Measurements from ENCODE around the gene SDC1.
A peak's percentile ranks its signal among the peaks of the same experiment; 100 is the strongest.
"Not testable (repeated sequence)": the region's sequence is repeated elsewhere in the genome, so short reads cannot be mapped to it uniquely, and the experiment has no call there.

The SDC1 gene

GRCh38 chr2:20196053-20196656 lies 28.8 kb downstream of the SDC1 start:
- H3K27ac ChIP-seq (ENCODE audit: low read length) = no peak overlapping the region
- WGBS (ENCODE audit: insufficient coverage, insufficient read length) = no CpG with 5 or more reads among the region's 7 CpGs
- DNase-seq (ENCODE audit: low read depth, low spot score) = no peak

GRCh38 chr2:20195431-20196033 lies 29.4 kb downstream of the SDC1 start:
- H3K4me1 ChIP-seq (ENCODE audit: control insufficient read depth, insufficient read depth, low read length) = no peaks in the 10 kb centered on the region; the same call in 1 of the 2 replicates
- no peak for DNase-seq (ENCODE audit: low read depth, low spot score)
- no peak overlapping the region for H3K27ac ChIP-seq (ENCODE audit: low read length)
- H3K4me3 ChIP-seq (ENCODE audit: low read length) = no peak overlapping the region
- no peaks in the 10 kb centered on the region for H3K9me3 ChIP-seq (ENCODE audit: control insufficient read depth, insufficient read depth, low read length)
- H3K27me3 ChIP-seq (ENCODE audit: control insufficient read depth, insufficient read depth, low read length) = no peaks in the 10 kb centered on the region
- WGBS (ENCODE audit: insufficient coverage, insufficient read length) = no CpG with 5 or more reads among the region's 12 CpGs
- no peaks in the 10 kb centered on the region for H3K36me3 ChIP-seq (ENCODE audit: control insufficient read depth, insufficient read depth, low read length)

More at GRCh38 chr2:20196053-20196656, 28.8 kb downstream of the SDC1 start:
- Histone ChIP-seq H3K4me3 (ENCODE audit: low read length) (no peak overlapping the region), H3K27me3 (ENCODE audit: control insufficient read depth, insufficient read depth, low read length) (no peaks in the 10 kb centered on the region), H3K9me3 (ENCODE audit: control insufficient read depth, insufficient read depth, low read length) (no peaks in the 10 kb centered on the region), H3K4me1 (ENCODE audit: control insufficient read depth, insufficient read depth, low read length) (no peaks in the 10 kb centered on the region; the same call in 1 of the 2 replicates), H3K36me3 (ENCODE audit: control insufficient read depth, insufficient read depth, low read length) (peaks cover 3% of the 10 kb centered on the region)

GRCh38 chr2:20195016-20195411 lies 29.9 kb downstream of the SDC1 start:
- DNase-seq (ENCODE audit: low read depth, low spot score) = not testable (repeated sequence)
- WGBS (ENCODE audit: insufficient coverage, insufficient read length) = no CpG with 5 or more reads among the region's 8 CpGs

GRCh38 chr2:20194097-20195015 lies 30.6 kb downstream of the SDC1 start:
- Histone ChIP-seq H3K4me1 (ENCODE audit: control insufficient read depth, insufficient read depth, low read length) (no peaks in the 10 kb centered on the region; the same call in 1 of the 2 replicates), H3K36me3 (ENCODE audit: control insufficient read depth, insufficient read depth, low read length) (no peaks in the 10 kb centered on the region), H3K27ac (ENCODE audit: low read length) (no peak overlapping the region), H3K9me3 (ENCODE audit: control insufficient read depth, insufficient read depth, low read length) (no peaks in the 10 kb centered on the region), H3K27me3 (ENCODE audit: control insufficient read depth, insufficient read depth, low read length) (no peaks in the 10 kb centered on the region), H3K4me3 (ENCODE audit: low read length) (no peak overlapping the region)
- no peak for DNase-seq (ENCODE audit: low read depth, low spot score)
- WGBS (ENCODE audit: insufficient coverage, insufficient read length) = no CpG with 5 or more reads among the region's 16 CpGs

More at GRCh38 chr2:20195016-20195411, 29.9 kb downstream of the SDC1 start:
- not testable (repeated sequence) for H3K27ac ChIP-seq (ENCODE audit: low read length); H3K4me1 ChIP-seq (ENCODE audit: control insufficient read depth, insufficient read depth, low read length); H3K36me3 ChIP-seq (ENCODE audit: control insufficient read depth, insufficient read depth, low read length); H3K9me3 ChIP-seq (ENCODE audit: control insufficient read depth, insufficient read depth, low read length); H3K27me3 ChIP-seq (ENCODE audit: control insufficient read depth, insufficient read depth, low read length); H3K4me3 ChIP-seq (ENCODE audit: low read length)

- Histone ChIP-seq H3K9me3 (ENCODE audit: control insufficient read depth, insufficient read depth, low read length) (no peaks in the 10 kb centered on the region), H3K4me3 (ENCODE audit: low read length) (no peak overlapping the region), H3K27ac (ENCODE audit: low read length) (no peak overlapping the region), H3K36me3 (ENCODE audit: control insufficient read depth, insufficient read depth, low read length) (no peaks in the 10 kb centered on the region), H3K27me3 (ENCODE audit: control insufficient read depth, insufficient read depth, low read length) (no peaks in the 10 kb centered on the region), H3K4me1 (ENCODE audit: control insufficient read depth, insufficient read depth, low read length) (peaks cover 3% of the 10 kb centered on the region)
- no peak for DNase-seq (ENCODE audit: low read depth, low spot score)
- whole genome bisulfite sequencing (ENCODE audit: insufficient coverage, insufficient read length) = no CpG with 5 or more reads among the region's 4 CpGs
Observed at GRCh38 chr2:20193185-20193584, 31.7 kb downstream of the SDC1 start.

GRCh38 chr2:20192781-20193180 lies 32.1 kb downstream of the SDC1 start:
- Histone ChIP-seq H3K27ac (ENCODE audit: low read length) (no peak overlapping the region), H3K4me1 (ENCODE audit: control insufficient read depth, insufficient read depth, low read length) (peaks cover 3% of the 10 kb centered on the region), H3K27me3 (ENCODE audit: control insufficient read depth, insufficient read depth, low read length) (no peaks in the 10 kb centered on the region), H3K36me3 (ENCODE audit: control insufficient read depth, insufficient read depth, low read length) (no peaks in the 10 kb centered on the region), H3K9me3 (ENCODE audit: control insufficient read depth, insufficient read depth, low read length) (no peaks in the 10 kb centered on the region), H3K4me3 (ENCODE audit: low read length) (no peak overlapping the region)
- WGBS (ENCODE audit: insufficient coverage, insufficient read length) = no CpG with 5 or more reads among the region's 2 CpGs
- DNase-seq (ENCODE audit: low read depth, low spot score) = no peak

GRCh38 chr2:20191714-20192569 lies 33.0 kb downstream of the SDC1 start:
- H3K4me3 ChIP-seq (ENCODE audit: low read length) = no peak overlapping the region
- H3K27me3 ChIP-seq (ENCODE audit: control insufficient read depth, insufficient read depth, low read length) = no peaks in the 10 kb centered on the region
- no CpG with 5 or more reads among the region's 13 CpGs for WGBS (ENCODE audit: insufficient coverage, insufficient read length)

GRCh38 chr2:20190876-20191713 lies 33.8 kb downstream of the SDC1 start:
- H3K27ac ChIP-seq (ENCODE audit: low read length) = no peak overlapping the region

More at GRCh38 chr2:20191714-20192569, 33.0 kb downstream of the SDC1 start:
- no peak overlapping the region for H3K27ac ChIP-seq (ENCODE audit: low read length)
- H3K4me1 ChIP-seq (ENCODE audit: control insufficient read depth, insufficient read depth, low read length) = peaks cover 5% of the 10 kb centered on the region
- H3K9me3 ChIP-seq (ENCODE audit: control insufficient read depth, insufficient read depth, low read length) = no peaks in the 10 kb centered on the region
- no peaks in the 10 kb centered on the region for H3K36me3 ChIP-seq (ENCODE audit: control insufficient read depth, insufficient read depth, low read length)
- DNase-seq (ENCODE audit: low read depth, low spot score) = no peak

GRCh38 chr2:20190170-20190569 lies 34.8 kb downstream of the SDC1 start:
- Histone ChIP-seq H3K4me3 (ENCODE audit: low read length) (no peak overlapping the region), H3K36me3 (ENCODE audit: control insufficient read depth, insufficient read depth, low read length) (no peaks in the 10 kb centered on the region), H3K9me3 (ENCODE audit: control insufficient read depth, insufficient read depth, low read length) (no peaks in the 10 kb centered on the region), H3K27ac (ENCODE audit: low read length) (no peak overlapping the region), H3K27me3 (ENCODE audit: control insufficient read depth, insufficient read depth, low read length) (no peaks in the 10 kb centered on the region), H3K4me1 (ENCODE audit: control insufficient read depth, insufficient read depth, low read length) (peaks cover 5% of the 10 kb centered on the region)
- no CpG with 5 or more reads among the region's 9 CpGs for WGBS (ENCODE audit: insufficient coverage, insufficient read length)
- no peak for DNase-seq (ENCODE audit: low read depth, low spot score)

More at GRCh38 chr2:20190876-20191713, 33.8 kb downstream of the SDC1 start:
- WGBS (ENCODE audit: insufficient coverage, insufficient read length) = no CpG with 5 or more reads among the region's 19 CpGs
- Histone ChIP-seq H3K4me3 (ENCODE audit: low read length) (no peak overlapping the region), H3K36me3 (ENCODE audit: control insufficient read depth, insufficient read depth, low read length) (no peaks in the 10 kb centered on the region), H3K27me3 (ENCODE audit: control insufficient read depth, insufficient read depth, low read length) (no peaks in the 10 kb centered on the region), H3K9me3 (ENCODE audit: control insufficient read depth, insufficient read depth, low read length) (no peaks in the 10 kb centered on the region), H3K4me1 (ENCODE audit: control insufficient read depth, insufficient read depth, low read length) (peaks cover 5% of the 10 kb centered on the region)
- DNase-seq (ENCODE audit: low read depth, low spot score) = peak; percentile 43

All from iPS DF 6.9 (cell line).